ENCODE results near the gene AUTS2.

GRCh38 chr7:69663911-69664832, 65.9 kb downstream of the AUTS2 start:
- no peak for TF ChIP-seq SUZ12 (IDR thresholded peaks at IDR 0.05; ENCODE audit: extremely low read depth, insufficient read depth, insufficient read length)
- no peak for TF ChIP-seq YY1 (IDR thresholded peaks at IDR 0.05; ENCODE audit: insufficient read depth, insufficient read length)
